DMS79 treated with DMSO at 0.1 percent for 48 hours (cell line): ENCODE measurements around the gene CALML6.
"Not testable (repeated sequence)": the region's sequence is repeated elsewhere in the genome, so short reads cannot be mapped to it uniquely, and the experiment has no call there.

Experiments
- DNase-seq: peaks from one replicate; lab custom pipeline; 2025; lab: John Stamatoyannopoulos, UW

CALML6 gene

GRCh38 chr1:1925437-1926345, 10.6 kb downstream of the CALML6 start:
- DNase-seq: no peak

- no peak for DNase-seq
Observed at GRCh38 chr1:1926346-1926811, 11.3 kb downstream of the CALML6 start.

- no peak for DNase-seq
Observed at GRCh38 chr1:1926886-1927660, 12.0 kb downstream of the CALML6 start.

GRCh38 chr1:1927751-1928150, 12.7 kb downstream of the CALML6 start:
- DNase-seq: no peak

- no peak for DNase-seq
Observed at GRCh38 chr1:1928231-1929101, 13.4 kb downstream of the CALML6 start.

- DNase-seq: no peak
Observed at GRCh38 chr1:1929102-1929638, 14.1 kb downstream of the CALML6 start.

- DNase-seq: no peak
Observed at GRCh38 chr1:1929639-1930545, 14.8 kb downstream of the CALML6 start.

- not testable (repeated sequence) for DNase-seq
Observed at GRCh38 chr1:1934848-1935247, 19.8 kb downstream of the CALML6 start.

GRCh38 chr1:1937061-1937460, 22.0 kb downstream of the CALML6 start:
- no peak for DNase-seq

- no peak for DNase-seq
Observed at GRCh38 chr1:1937549-1938275, 22.7 kb downstream of the CALML6 start.

GRCh38 chr1:1938276-1938573, 23.2 kb downstream of the CALML6 start:
- DNase-seq: no peak

GRCh38 chr1:1938613-1939295, 23.7 kb downstream of the CALML6 start:
- no peak for DNase-seq

- no peak for DNase-seq
Observed at GRCh38 chr1:1939296-1940122, 24.4 kb downstream of the CALML6 start.

- no peak for DNase-seq
Observed at GRCh38 chr1:1940123-1940425, 25.0 kb downstream of the CALML6 start.

GRCh38 chr1:1941211-1941841, 26.3 kb downstream of the CALML6 start:
- no peak for DNase-seq

GRCh38 chr1:1941868-1942752, 27.1 kb downstream of the CALML6 start:
- no peak for DNase-seq
